CD4-positive, alpha-beta T cell (primary cell): ENCODE measurements around the gene HECTD1. TPM values are rescaled to one million over a fixed set of nuclear protein-coding genes. Genes with fewer than 3 reads are reported as not detected.
"Not testable (repeated sequence)": the region's sequence is repeated elsewhere in the genome, so short reads cannot be mapped to it uniquely, and the experiment has no call there.

Source experiments
- ATAC-seq: fragments of 200-7000 bp; cut with Tn5 transposase; one replicate; pipeline ENCODE4 v1.10.0; 2022; ENCODE audit warnings: mild to moderate bottlenecking; ENCODE audit not compliant: poor library complexity
- CTCF ChIA-PET: fragments of 350-600 bp; sonication (Branson Sonifier 250); formaldehyde crosslinking; loops from one replicate; lab custom pipeline; 2021; ENCODE audit warnings: antibody characterized with exemption, inconsistent platforms; lab: Charles Lee
- POLR2A ChIA-PET: fragments of 350-600 bp; sonication (Branson Sonifier 250); formaldehyde crosslinking; loops from one replicate; lab custom pipeline; 2021; ENCODE audit warnings: antibody characterized with exemption, inconsistent platforms; lab: Charles Lee
- DNase-seq, 14 experiments: peaks; one replicate each; pipeline ENCODE4 v3.0.0-alpha.2; 2013 to 2020; ENCODE audit warnings: mixed read lengths in 2 of 14
- H3K27ac ChIP-seq, 2 donors: one replicate each; pipeline versions ENCODE4 v1.5.1 to v1.7.0; 2013; ENCODE audit warnings: low read length in 2 of 2, low read depth in 1 of 2, mild to moderate bottlenecking in 1 of 2
- H3K27me3 ChIP-seq, 2 experiments: 1 replicate in 1 of 2; 2 replicates in 1 of 2; pipeline versions ENCODE4 v1.6.1 to v1.7.0; 2013; ENCODE audit warnings: low read length in 2 of 2, control low read depth in 1 of 2, mild to moderate bottlenecking in 1 of 2, moderate library complexity in 1 of 2; ENCODE audit not compliant: insufficient read depth in 2 of 2, control insufficient read depth in 1 of 2
- H3K36me3 ChIP-seq: one replicate; pipeline ENCODE4 v1.6.1; 2013; ENCODE audit warnings: low read length, control low read depth; ENCODE audit not compliant: insufficient read depth
- H3K4me1 ChIP-seq: one replicate; pipeline ENCODE4 v1.6.1; 2013; ENCODE audit warnings: low read length, control low read depth; ENCODE audit not compliant: insufficient read depth
- H3K4me3 ChIP-seq: one replicate; pipeline ENCODE4 v1.5.1; 2013; ENCODE audit warnings: mild to moderate bottlenecking, low read length, moderate library complexity
- H3K9me3 ChIP-seq, 2 experiments: 1 replicate in 1 of 2; 2 replicates in 1 of 2; pipeline versions ENCODE4 v1.6.1 to v1.7.0; 2013; ENCODE audit warnings: low read length in 2 of 2, mild to moderate bottlenecking in 2 of 2, control low read depth in 1 of 2, moderate library complexity in 1 of 2; ENCODE audit not compliant: control insufficient read depth in 1 of 2, insufficient read depth in 1 of 2
- H3K27ac Mint-ChIP-seq: one replicate; pipeline ENCODE4 v1.8.0; 2020; ENCODE audit warnings: mixed read lengths
- H3K27me3 Mint-ChIP-seq: one replicate; pipeline ENCODE4 v1.8.0; 2021; ENCODE audit warnings: mixed read lengths
- H3K36me3 Mint-ChIP-seq: one replicate; pipeline ENCODE4 v1.8.0; 2021; ENCODE audit warnings: low read depth, mixed read lengths
- H3K4me1 Mint-ChIP-seq: one replicate; pipeline ENCODE4 v1.8.0; 2021; ENCODE audit warnings: low read depth, mixed read lengths
- H3K4me3 Mint-ChIP-seq: one replicate; pipeline ENCODE4 v1.8.0; 2020; ENCODE audit warnings: mild to moderate bottlenecking, mixed read lengths
- H3K9me3 Mint-ChIP-seq: one replicate; pipeline ENCODE4 v1.8.0; 2020; ENCODE audit warnings: mixed read lengths
- intact Hi-C, 2 experiments: fragments of 100-400 bp; cut with DNase I in 1 of 2; cut with micrococcal nuclease in 1 of 2; formaldehyde crosslinking; loops; one replicate each; pipeline versions ENCODE4 v1.15.1 to v1.9.0; 2023 to 2025; cut with DNase I, micrococcal nuclease
- total RNA-seq, 174 experiments: library from RNA in 2 of 174; stranded (reverse) in 2 of 174; gene quantifications; one replicate each; pipeline ENCODE4 v1.2.3 and lab custom pipeline; 2021 to 2026
- TF ChIP-seq, protein P1 (sequence below): fragments of 200-600 bp; IDR thresholded peaks from one replicate; pipeline ENCODE4 v1.8.0; 2022; ENCODE audit warnings: antibody characterized with exemption, mild to moderate bottlenecking

The HECTD1 gene
- total RNA-seq, 2 experiments from 2014 or later = 162 to 168 TPM

DNA sequence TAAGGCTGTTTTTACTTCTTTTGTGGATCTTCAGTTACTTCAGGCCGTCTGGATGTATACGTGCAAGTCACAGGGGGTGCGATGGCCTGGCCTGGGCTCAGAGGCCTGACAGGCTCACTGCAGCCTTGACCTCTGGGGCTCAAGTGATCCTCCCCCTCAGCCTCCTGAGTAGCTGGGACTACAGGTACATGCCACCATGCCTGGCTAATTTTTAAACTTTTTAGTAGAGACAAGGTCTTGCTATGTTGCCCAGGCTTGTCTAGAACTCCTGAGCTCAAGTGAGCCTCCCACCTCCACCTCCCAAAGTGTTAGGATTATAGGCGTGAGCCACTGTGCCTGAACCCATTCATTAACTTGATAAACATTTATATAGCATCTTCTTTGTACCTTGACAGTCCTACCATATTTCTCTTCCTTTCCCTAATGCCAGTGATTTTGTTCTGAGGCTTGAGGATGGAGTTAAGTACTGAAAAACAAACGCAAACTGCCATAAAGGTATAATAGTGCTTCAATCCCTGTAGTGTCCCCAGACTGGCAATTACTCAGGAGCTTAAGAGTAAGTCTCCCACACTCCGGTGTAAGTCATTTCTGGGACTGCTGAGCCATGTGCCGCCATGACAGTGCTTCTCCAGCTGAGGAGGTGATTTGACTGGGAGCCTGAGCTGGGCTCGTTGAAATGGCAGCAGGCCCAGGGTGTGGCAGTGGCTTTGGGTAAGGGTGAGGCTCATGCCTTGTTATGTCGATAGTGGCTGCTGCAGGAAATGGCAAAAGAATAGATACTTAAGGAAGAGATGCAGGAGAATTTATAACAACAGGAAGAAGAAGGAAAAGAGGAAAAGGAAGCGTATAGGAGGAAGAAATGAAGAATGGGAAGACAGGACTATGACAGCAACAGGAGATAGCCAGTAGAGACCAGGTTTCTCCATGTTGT lies 43.7 kb upstream of the HECTD1 start:
- ATAC-seq = no peak
- Mint-ChIP-seq H3K9me3 (no peaks in the 10 kb centered on the region), H3K27ac (no peak overlapping the region), H3K4me3 (no peak overlapping the region), H3K27me3 (no peaks in the 10 kb centered on the region), H3K36me3 (no peaks in the 10 kb centered on the region), H3K4me1 (no peaks in the 10 kb centered on the region)
- Histone ChIP-seq H3K4me1 (no peaks in the 10 kb centered on the region), H3K27me3 (no peaks in the 10 kb centered on the region), H3K4me3 (no peak overlapping the region), H3K27ac (no peak overlapping the region), H3K36me3 (no peaks in the 10 kb centered on the region), H3K9me3 (no peaks in the 10 kb centered on the region)
- no peak for DNase-seq
- CTCF ChIA-PET = no interaction called here
- intact Hi-C loops = no loop called here
- POLR2A ChIA-PET = interaction anchor here (1.4 kb wide), 1 partner anchor 43 kb away, joined by 4 read pairs; no protein-coding TSS in a partner anchor
- TF ChIP-seq, protein P1, sequence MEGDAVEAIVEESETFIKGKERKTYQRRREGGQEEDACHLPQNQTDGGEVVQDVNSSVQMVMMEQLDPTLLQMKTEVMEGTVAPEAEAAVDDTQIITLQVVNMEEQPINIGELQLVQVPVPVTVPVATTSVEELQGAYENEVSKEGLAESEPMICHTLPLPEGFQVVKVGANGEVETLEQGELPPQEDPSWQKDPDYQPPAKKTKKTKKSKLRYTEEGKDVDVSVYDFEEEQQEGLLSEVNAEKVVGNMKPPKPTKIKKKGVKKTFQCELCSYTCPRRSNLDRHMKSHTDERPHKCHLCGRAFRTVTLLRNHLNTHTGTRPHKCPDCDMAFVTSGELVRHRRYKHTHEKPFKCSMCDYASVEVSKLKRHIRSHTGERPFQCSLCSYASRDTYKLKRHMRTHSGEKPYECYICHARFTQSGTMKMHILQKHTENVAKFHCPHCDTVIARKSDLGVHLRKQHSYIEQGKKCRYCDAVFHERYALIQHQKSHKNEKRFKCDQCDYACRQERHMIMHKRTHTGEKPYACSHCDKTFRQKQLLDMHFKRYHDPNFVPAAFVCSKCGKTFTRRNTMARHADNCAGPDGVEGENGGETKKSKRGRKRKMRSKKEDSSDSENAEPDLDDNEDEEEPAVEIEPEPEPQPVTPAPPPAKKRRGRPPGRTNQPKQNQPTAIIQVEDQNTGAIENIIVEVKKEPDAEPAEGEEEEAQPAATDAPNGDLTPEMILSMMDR = no peak

DNA sequence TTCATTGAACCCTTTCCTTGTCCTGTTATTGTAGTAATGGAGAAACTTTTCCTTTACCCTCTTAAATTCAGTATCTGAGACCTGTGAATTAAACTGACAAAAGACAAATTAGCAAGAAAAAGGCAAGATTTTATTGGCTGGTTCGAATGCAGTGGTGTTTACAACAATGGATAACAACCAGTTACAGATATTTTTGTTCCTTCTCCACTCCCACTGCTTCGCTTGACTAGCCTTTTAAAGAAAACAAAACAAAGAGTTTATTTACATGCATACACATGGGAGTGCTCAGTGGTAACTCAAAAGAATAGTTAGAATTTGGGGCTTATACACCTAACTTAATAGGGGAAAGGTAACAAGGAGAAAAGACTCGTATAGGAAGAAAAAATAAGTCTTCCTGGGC lies 37.0 kb upstream of the HECTD1 start:
- no peak overlapping the region for H3K27ac Mint-ChIP-seq
- H3K36me3 Mint-ChIP-seq = no peaks in the 10 kb centered on the region
- Histone ChIP-seq H3K9me3 (no peaks in the 10 kb centered on the region), H3K4me1 (peaks cover 10% of the 10 kb centered on the region), H3K27ac (no peak overlapping the region), H3K4me3 (no peak overlapping the region), H3K36me3 (no peaks in the 10 kb centered on the region), H3K27me3 (no peaks in the 10 kb centered on the region)
- ATAC-seq (no peak), DNase-seq (no peak)
- peaks cover 4% of the 10 kb centered on the region for H3K4me1 Mint-ChIP-seq
- intact Hi-C loops = no loop called here
- no peaks in the 10 kb centered on the region for H3K27me3 Mint-ChIP-seq
- TF ChIP-seq, protein P1 = no peak
- no peak overlapping the region for H3K4me3 Mint-ChIP-seq
- CTCF ChIA-PET = no interaction called here
- H3K9me3 Mint-ChIP-seq = no peaks in the 10 kb centered on the region
- POLR2A ChIA-PET = no interaction called here

DNA sequence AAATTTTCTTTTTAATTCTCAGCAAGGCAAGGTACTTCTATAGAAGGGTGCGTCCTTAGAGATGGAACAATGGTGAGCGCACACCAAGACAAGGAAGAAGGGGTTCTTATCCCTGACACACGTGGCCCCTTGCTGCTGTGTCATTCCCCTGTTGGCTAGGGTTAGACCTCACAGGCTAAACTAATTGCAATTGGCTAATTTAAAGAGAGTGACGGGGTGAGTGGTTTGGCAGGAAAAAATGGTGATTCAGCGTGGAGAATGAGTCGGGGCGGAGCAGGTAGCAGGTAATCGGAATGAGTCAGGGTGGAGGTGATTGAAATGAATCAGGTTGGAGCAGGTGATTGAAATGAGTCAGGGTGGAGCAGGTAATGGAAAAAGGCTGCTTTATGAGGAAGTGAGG lies 36.3 kb upstream of the HECTD1 start:
- TF ChIP-seq, protein P1 = no peak
- no peaks in the 10 kb centered on the region for H3K9me3 ChIP-seq
- Mint-ChIP-seq H3K36me3 (no peaks in the 10 kb centered on the region), H3K4me1 (peaks cover 4% of the 10 kb centered on the region), H3K27ac (no peak overlapping the region), H3K4me3 (no peak overlapping the region), H3K27me3 (no peaks in the 10 kb centered on the region), H3K9me3 (no peaks in the 10 kb centered on the region)
- CTCF ChIA-PET = no interaction called here
- no peak for DNase-seq
- POLR2A ChIA-PET = no interaction called here
- H3K4me3 ChIP-seq = no peak overlapping the region
- H3K36me3 ChIP-seq = no peaks in the 10 kb centered on the region
- intact Hi-C loops = no loop called here
- ATAC-seq = no peak
- no peaks in the 10 kb centered on the region for H3K27me3 ChIP-seq
- no peak overlapping the region for H3K27ac ChIP-seq
- H3K4me1 ChIP-seq = peaks cover 10% of the 10 kb centered on the region

DNA sequence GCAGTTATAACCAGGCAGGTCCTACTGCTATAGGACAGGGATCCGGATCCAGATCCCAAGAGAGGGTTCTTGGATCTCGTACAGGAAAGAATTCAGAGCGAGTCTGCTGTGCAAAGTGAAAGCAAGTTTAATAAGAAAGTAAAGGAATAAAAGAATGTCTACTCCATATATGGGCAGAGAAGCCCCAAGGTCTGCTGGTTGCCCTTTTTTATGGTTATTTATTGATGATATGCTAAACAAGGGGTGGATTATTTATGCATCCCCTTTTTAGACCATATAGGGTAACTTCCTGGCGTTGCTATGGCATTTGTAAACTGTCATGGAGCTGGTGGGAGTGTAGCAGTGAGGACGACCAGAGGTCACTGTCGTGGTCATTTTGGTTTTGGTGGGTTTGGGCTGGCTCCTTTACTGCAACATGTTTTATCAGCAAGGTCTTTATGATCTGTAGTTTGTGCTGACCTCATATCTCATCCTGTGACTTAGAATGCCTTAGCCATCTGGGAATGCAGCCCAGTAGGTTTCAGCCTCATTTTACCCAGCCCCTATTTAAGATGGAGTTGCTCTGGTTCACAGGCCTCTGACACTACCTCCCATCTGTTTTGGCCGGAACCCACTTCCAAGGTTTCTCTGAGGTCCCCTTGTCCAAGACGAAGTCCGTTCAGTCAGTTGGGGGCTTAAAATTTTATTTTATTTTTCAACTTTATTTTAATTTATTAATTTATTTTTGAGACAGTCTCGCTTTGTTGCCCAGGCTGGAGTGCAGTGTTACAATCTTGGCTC lies 34.8 kb upstream of the HECTD1 start:
- POLR2A ChIA-PET, DNase-seq, H3K4me3 ChIP-seq, intact Hi-C loops, H3K27ac Mint-ChIP-seq, ATAC-seq, H3K36me3 Mint-ChIP-seq, CTCF ChIA-PET, H3K9me3 ChIP-seq, H3K4me1 Mint-ChIP-seq, H3K4me1 ChIP-seq, H3K4me3 Mint-ChIP-seq, H3K9me3 Mint-ChIP-seq, H3K27me3 Mint-ChIP-seq, H3K36me3 ChIP-seq, H3K27ac ChIP-seq, H3K27me3 ChIP-seq: not testable (repeated sequence)
